Measurements from ENCODE around the gene TXNDC2.

GRCh38 chr18:9870431-9871008 lies 15.3 kb upstream of the TXNDC2 start:
- TF ChIP-seq POLR2A (IDR thresholded peaks at IDR 0.05), result no peak
- TF ChIP-seq CTCF (IDR thresholded peaks at IDR 0.05), result no peak

Measured in uterus (tissue), 2 donors.